Muscle layer of colon (tissue), 2 donors: ENCODE measurements around the gene RALGPS1.
A peak's percentile ranks its signal among the peaks of the same experiment; 100 is the strongest.

Experiments
- H3K27ac ChIP-seq: one replicate; pipeline ENCODE4 v1.7.0; 2013; ENCODE audit warnings: low read depth, mild to moderate bottlenecking, low read length, moderate library complexity
- H3K27me3 ChIP-seq, 2 donors: one replicate each; pipeline ENCODE4 v1.7.0; 2013; ENCODE audit warnings: low read length in 2 of 2, mild to moderate bottlenecking in 2 of 2; ENCODE audit not compliant: insufficient read depth in 2 of 2, control insufficient read depth in 1 of 2
- H3K36me3 ChIP-seq: one replicate; pipeline ENCODE4 v1.7.0; 2013; ENCODE audit warnings: mild to moderate bottlenecking, low read length; ENCODE audit not compliant: insufficient read depth
- H3K4me1 ChIP-seq: one replicate; pipeline ENCODE4 v1.7.0; 2013; ENCODE audit warnings: mild to moderate bottlenecking, low read length; ENCODE audit not compliant: insufficient read depth
- H3K4me3 ChIP-seq, 2 donors: one replicate each; pipeline ENCODE4 v1.7.0; 2013; ENCODE audit warnings: low read length in 2 of 2, low read depth in 1 of 2, mild to moderate bottlenecking in 1 of 2, moderate library complexity in 1 of 2
- H3K9ac ChIP-seq: one replicate; pipeline ENCODE4 v1.7.0; 2013; ENCODE audit warnings: low read length
- H3K9me3 ChIP-seq: one replicate; pipeline ENCODE4 v1.7.0; 2013; ENCODE audit warnings: mild to moderate bottlenecking, low read length
- donor health status: abdominal sarcoma.
- donor health status: Adenocarcinoma of cecum.

The RALGPS1 gene

DNA sequence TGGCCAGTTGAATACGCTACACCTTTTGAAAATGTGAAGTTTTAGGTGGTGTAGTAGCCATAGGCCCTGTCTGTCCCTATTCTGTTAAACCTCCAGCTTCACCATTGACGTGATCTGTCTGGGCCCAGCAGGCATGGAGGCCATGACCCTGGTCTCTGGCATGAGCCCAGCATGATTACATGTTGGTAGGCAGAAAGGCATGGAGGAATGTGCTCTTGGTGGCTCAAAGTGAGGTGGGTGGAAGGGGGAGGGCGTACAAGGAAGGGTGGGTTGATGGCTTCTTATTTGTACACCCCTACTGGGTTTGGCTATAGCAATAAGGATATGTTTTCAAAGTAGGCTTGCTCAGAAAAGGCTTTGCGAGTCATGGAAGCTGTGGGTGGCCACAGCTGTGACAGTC is 23.7 kb downstream of the RALGPS1 start:
- Histone ChIP-seq H3K9me3 (no peaks in the 10 kb centered on the region), H3K4me1 (peaks cover 7% of the 10 kb centered on the region), H3K9ac (no peak overlapping the region), H3K27me3 (no peaks in the 10 kb centered on the region), H3K36me3 (no peaks in the 10 kb centered on the region), H3K4me3 (no peak overlapping the region), H3K27ac (no peak overlapping the region)

DNA sequence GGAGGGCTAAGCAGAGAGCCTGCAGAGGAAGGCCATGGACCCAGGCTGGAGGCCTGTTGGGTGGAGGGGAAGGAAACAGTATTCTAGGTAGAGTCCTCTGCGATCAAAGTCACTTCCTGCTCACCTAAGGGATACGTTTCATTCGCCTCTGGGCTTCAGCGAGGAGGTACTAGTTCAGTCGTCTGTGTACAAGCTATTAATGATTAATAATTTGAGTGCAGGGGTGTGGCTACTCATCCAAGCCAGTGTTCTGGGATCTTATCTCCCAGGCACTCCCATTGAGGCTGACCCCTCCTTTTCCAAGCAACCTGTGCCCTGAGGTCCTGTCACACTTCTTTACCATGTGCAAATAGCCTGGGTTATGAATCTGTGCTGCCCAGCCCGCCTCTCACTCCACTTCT is 25.2 kb downstream of the RALGPS1 start:
- H3K36me3 ChIP-seq = no peaks in the 10 kb centered on the region
- H3K4me3 ChIP-seq = no peak overlapping the region
- no peak overlapping the region for H3K27ac ChIP-seq
- H3K9ac ChIP-seq = no peak overlapping the region
- H3K9me3 ChIP-seq = no peaks in the 10 kb centered on the region
- peaks cover 7% of the 10 kb centered on the region for H3K4me1 ChIP-seq
- no peaks in the 10 kb centered on the region for H3K27me3 ChIP-seq

GRCh38 chr9:126942399-126942798 is 27.8 kb downstream of the RALGPS1 start:
- no peak overlapping the region for H3K27ac ChIP-seq
- H3K4me1 ChIP-seq = peaks cover 7% of the 10 kb centered on the region
- no peak overlapping the region for H3K9ac ChIP-seq
- no peaks in the 10 kb centered on the region for H3K36me3 ChIP-seq
- H3K27me3 ChIP-seq = no peaks in the 10 kb centered on the region
- H3K9me3 ChIP-seq = no peaks in the 10 kb centered on the region
- H3K4me3 ChIP-seq = no peak overlapping the region

DNA sequence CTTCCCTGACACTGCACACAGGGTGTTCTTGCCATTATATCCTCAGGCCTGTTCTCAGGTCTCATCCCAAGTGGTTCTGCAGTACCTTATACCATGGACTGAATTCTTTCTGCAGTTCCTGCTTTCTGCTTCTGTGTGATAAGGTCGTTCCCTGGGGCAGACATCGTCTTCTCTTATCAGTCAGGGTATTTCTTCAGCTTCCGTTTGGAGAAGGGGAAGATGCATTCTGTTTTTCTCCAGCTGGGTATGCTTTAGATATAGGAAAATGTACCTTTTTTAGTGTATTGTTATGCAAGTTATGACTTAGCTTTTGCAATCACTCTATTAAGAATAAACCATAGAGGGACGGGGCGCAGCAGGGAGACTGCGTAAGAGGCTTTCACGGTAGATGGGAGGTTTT is 31.1 kb downstream of the RALGPS1 start:
- Histone ChIP-seq H3K27me3 (no peaks in the 10 kb centered on the region), H3K9ac (no peak overlapping the region), H3K27ac (no peak overlapping the region)

DNA sequence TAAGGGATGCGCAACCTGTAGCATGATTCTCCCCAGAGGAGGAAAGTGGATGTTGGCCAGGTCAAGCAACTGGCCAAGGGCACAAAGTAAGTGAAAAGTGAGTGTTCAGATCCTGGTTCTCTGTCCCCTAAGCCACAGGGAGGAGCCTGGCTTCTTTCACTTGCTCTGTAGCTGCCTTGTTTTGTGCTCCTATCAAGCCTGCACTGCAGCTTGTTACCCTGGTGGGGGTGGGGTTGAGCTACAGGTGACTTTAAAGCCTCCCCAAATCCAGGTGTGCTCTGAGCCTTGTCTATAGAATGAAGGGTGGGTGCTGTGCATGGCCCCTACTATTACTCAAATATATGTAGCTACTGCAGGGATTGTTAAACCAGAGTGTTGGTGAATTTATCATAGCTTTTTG is 32.9 kb downstream of the RALGPS1 start:
- H3K4me3 ChIP-seq = no peak overlapping the region
- no peaks in the 10 kb centered on the region for H3K27me3 ChIP-seq
- peaks cover 8% of the 10 kb centered on the region for H3K4me1 ChIP-seq
- no peak overlapping the region for H3K9ac ChIP-seq
- no peaks in the 10 kb centered on the region for H3K36me3 ChIP-seq
- H3K27ac ChIP-seq = no peak overlapping the region
- H3K9me3 ChIP-seq = no peaks in the 10 kb centered on the region

More for the DNA sequence above, 31.1 kb downstream of the RALGPS1 start:
- Histone ChIP-seq H3K36me3 (no peaks in the 10 kb centered on the region), H3K4me1 (peaks cover 7% of the 10 kb centered on the region), H3K9me3 (no peaks in the 10 kb centered on the region), H3K4me3 (no peak overlapping the region)

GRCh38 chr9:126952205-126952977 is 37.8 kb downstream of the RALGPS1 start:
- Histone ChIP-seq H3K4me1 (peaks cover 23% of the 10 kb centered on the region), H3K27ac (no peak overlapping the region)

DNA sequence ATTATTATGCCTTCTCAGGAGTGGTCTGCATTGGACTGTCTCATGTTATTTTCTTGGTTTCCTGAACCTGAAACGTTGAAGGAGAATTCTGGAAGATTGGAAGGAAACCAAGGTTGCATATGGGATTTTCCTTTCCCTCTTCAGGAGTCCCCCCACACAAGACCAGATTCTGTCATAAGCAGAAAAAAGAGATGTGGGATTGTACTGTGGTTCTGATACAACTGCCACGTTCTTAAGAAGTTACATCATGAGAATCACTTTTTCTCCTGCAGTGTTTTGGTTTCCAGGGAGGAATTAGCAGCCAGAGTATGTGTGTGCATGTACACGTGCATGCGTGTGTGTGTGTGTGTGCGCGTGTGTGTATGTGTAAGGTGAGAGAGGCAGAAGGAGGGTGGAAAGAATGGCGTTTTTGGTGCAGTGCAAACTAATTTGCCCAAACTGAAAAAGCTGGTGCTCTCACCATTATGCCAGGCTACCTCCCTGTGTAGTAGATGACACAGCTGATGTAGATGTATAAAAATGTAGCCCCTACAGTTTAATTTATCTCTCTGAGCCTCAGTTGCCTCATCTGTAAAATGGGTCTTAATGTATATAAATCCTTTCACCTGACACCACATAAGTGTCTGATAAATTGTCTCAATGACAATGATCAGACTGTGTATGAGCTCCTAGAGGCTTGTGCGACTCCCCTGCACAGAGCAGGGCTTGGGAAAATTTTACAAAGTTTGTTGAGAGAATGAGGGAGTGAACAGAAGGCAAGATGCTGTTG is 38.6 kb downstream of the RALGPS1 start:
- no peak overlapping the region for H3K27ac ChIP-seq
- H3K9ac ChIP-seq = no peak overlapping the region
- peaks cover 30% of the 10 kb centered on the region for H3K4me1 ChIP-seq
- no peaks in the 10 kb centered on the region for H3K9me3 ChIP-seq
- H3K27me3 ChIP-seq = no peaks in the 10 kb centered on the region
- H3K36me3 ChIP-seq = no peaks in the 10 kb centered on the region
- no peak overlapping the region for H3K4me3 ChIP-seq

More at GRCh38 chr9:126952205-126952977, 37.8 kb downstream of the RALGPS1 start:
- no peaks in the 10 kb centered on the region for H3K9me3 ChIP-seq
- no peaks in the 10 kb centered on the region for H3K27me3 ChIP-seq
- H3K36me3 ChIP-seq = no peaks in the 10 kb centered on the region
- H3K4me3 ChIP-seq = no peak overlapping the region
- H3K9ac ChIP-seq = no peak overlapping the region

DNA sequence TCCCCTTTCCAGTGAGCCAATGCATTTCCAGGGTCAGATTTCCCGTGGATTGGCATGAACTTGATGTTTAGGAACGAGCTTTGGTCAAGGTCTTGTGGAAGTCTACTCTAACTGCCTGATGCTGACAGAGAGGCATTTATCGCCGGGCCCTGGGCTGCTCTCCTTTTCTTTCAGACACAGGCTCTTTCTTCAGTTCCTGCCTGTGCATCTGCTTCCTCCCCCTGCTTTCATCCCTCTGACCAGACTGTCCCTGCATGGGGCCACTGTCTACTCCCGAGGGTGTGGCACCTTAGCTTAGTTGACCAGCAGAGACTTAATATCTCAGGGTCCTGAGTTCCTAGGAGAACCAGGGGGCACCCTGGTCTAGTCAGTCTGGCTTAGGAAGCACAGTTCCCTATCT is 41.2 kb downstream of the RALGPS1 start:
- peaks cover 38% of the 10 kb centered on the region for H3K4me1 ChIP-seq
- no peaks in the 10 kb centered on the region for H3K27me3 ChIP-seq
- H3K27ac ChIP-seq = no peak overlapping the region
- no peaks in the 10 kb centered on the region for H3K9me3 ChIP-seq
- H3K36me3 ChIP-seq = no peaks in the 10 kb centered on the region
- H3K4me3 ChIP-seq = no peak overlapping the region
- H3K9ac ChIP-seq = no peak overlapping the region

DNA sequence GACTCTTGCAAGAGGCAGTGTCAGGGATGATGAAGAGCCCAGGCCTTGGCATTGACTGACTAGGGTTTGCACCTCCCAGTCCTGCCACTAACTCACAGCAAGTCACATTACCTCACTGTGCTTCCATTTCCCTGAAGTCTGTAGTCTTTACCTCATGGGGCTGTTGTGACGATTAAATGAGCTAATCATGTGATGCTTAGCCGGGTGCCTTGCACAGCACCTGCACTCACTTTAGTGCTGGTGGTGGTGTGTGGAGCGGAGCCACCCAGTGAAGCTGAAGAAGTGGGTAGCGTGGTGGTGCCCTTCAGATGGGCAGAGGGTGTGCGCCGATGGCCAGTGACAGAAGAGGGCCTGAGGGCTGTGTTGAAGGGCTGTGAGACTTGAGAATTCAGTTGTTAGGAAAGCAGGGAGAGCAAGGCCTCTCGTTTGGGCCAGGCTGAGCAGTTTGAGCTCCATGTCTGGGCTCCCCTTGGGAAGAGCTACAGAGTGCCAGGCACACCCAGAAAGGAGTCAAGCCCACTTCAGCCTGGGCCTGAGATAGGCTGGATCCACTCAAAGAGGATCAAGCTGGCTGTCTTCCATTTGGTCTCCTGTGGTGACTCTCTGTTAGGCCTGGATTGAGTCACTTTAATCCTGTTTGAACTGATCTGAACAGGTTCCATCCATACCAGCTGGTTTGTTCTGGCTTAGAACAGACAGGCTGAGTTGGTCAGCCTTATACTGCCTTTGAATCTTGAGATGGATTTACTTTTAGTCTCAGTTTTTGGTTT is 42.5 kb downstream of the RALGPS1 start:
- Histone ChIP-seq H3K27ac (peak overlapping the region; percentile 72), H3K36me3 (no peaks in the 10 kb centered on the region), H3K4me1 (peaks cover 35% of the 10 kb centered on the region), H3K4me3 (no peak overlapping the region), H3K27me3 (no peaks in the 10 kb centered on the region), H3K9ac (no peak overlapping the region), H3K9me3 (no peaks in the 10 kb centered on the region)

DNA sequence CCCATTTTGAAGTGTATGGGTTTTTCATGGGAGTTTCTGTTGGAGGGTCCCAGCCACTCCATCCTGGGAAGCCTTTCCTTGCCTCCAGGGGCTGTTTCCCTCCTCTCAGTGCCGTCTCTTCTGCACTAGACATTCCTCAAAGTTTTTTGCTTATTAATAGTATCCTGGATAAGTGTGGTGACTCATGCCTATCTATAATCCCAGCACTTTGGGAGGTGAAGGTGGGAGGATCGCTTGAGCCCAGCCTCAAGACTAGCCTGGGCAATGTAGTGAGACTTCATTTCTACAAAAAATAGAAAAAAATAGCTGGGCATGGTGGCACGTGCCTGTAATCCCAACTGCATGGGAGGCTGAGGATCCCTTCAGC is 43.1 kb downstream of the RALGPS1 start:
- Histone ChIP-seq H3K9ac (no peak overlapping the region), H3K27me3 (no peaks in the 10 kb centered on the region), H3K36me3 (no peaks in the 10 kb centered on the region), H3K4me3 (no peak overlapping the region), H3K9me3 (no peaks in the 10 kb centered on the region), H3K4me1 (peaks cover 29% of the 10 kb centered on the region), H3K27ac (peak overlapping the region; percentile 72)

DNA sequence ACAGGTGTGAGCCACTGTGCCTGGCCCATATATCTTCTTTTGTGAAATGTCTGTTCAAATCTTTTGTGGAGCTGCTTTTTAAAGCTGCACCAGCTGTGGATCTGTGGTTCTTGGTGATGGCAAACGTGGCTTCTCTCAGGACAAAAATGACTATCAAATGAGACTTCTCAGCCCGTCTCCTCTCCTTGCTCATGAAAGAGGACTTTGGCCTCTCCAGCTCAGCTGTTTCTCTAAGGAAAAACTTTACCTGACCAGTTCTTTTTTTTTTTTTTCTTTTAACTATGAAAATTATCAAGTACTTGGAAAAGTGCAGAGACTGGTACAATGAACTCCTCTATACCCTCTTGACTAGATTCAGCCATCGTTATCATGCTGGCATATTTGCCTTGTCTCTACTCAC is 44.8 kb downstream of the RALGPS1 start:
- peaks cover 23% of the 10 kb centered on the region for H3K4me1 ChIP-seq
- no peak overlapping the region for H3K9ac ChIP-seq
- peaks cover 6% of the 10 kb centered on the region for H3K36me3 ChIP-seq
- H3K27me3 ChIP-seq = no peaks in the 10 kb centered on the region
- H3K9me3 ChIP-seq = no peaks in the 10 kb centered on the region
- no peak overlapping the region for H3K4me3 ChIP-seq
- no peak overlapping the region for H3K27ac ChIP-seq
